Spleen (tissue), 11 donors: ENCODE data around the gene WWTR1. TPM values are rescaled to one million over a fixed set of nuclear protein-coding genes. Genes with fewer than 3 reads are reported as not detected.
A peak's percentile ranks its signal among the peaks of the same experiment; 100 is the strongest.

Experiments used
- DNase-seq: peaks from one replicate; pipeline ENCODE4 v3.0.0-alpha.2; 2020
- H3K27ac ChIP-seq, 8 donors: fragments of 200-600 bp; sonication (generic) in 7 of 8; 1 replicate in 4 of 8; 2 replicates in 4 of 8; pipeline versions ENCODE4 v1.5.0 to v1.8.0; 2016 to 2021; ENCODE audit warnings: inconsistent platforms in 4 of 8, mild to moderate bottlenecking in 4 of 8, moderate library complexity in 1 of 8
- H3K27me3 ChIP-seq, 7 donors: fragments of 200-600 bp; sonication (generic) in 6 of 7; replicated peaks in 1 of 7; 1 replicate in 4 of 7; 2 replicates in 3 of 7; pipeline versions ENCODE4 v1.5.0 to v1.8.0; 2016 to 2021; ENCODE audit warnings: inconsistent platforms in 3 of 7, mild to moderate bottlenecking in 1 of 7
- H3K36me3 ChIP-seq, 6 donors: fragments of 200-600 bp; sonication (generic) in 5 of 6; 1 replicate in 4 of 6; 2 replicates in 2 of 6; pipeline versions ENCODE4 v1.5.0 to v1.8.0; 2016 to 2021; ENCODE audit warnings: inconsistent platforms in 2 of 6
- H3K4me1 ChIP-seq, 6 donors: fragments of 200-600 bp; sonication (generic) in 5 of 6; 1 replicate in 3 of 6; 2 replicates in 3 of 6; pipeline versions ENCODE4 v1.5.0 to v1.8.0; 2016 to 2021; ENCODE audit warnings: inconsistent platforms in 3 of 6
- H3K4me3 ChIP-seq, 8 donors: fragments of 200-600 bp; sonication (generic) in 7 of 8; 1 replicate in 4 of 8; 2 replicates in 4 of 8; pipeline versions ENCODE4 v1.5.0 to v1.8.0; 2016 to 2021; ENCODE audit warnings: inconsistent platforms in 4 of 8, mild to moderate bottlenecking in 4 of 8, moderate library complexity in 2 of 8
- H3K9me3 ChIP-seq, 8 donors: fragments of 200-600 bp; sonication (generic) in 7 of 8; 1 replicate in 4 of 8; 2 replicates in 4 of 8; pipeline versions ENCODE4 v1.5.0 to v1.8.0; 2016 to 2021; ENCODE audit warnings: inconsistent platforms in 4 of 8
- POLR2A ChIP-seq, 3 donors: fragments of 450-650 bp; IDR thresholded peaks; one replicate each; pipeline ENCODE4 v1.5.1; 2017; ENCODE audit warnings: antibody characterized with exemption in 3 of 3, mild to moderate bottlenecking in 1 of 3
- POLR2AphosphoS5 ChIP-seq, 3 donors: sonication (generic); formaldehyde crosslinking; IDR thresholded peaks; one replicate each; pipeline ENCODE4 v1.5.1; 2017; ENCODE audit warnings: antibody characterized with exemption in 3 of 3
- WGBS, 5 donors: extraction: QIAGEN DNeasy Blood & Tissue Kit in 3 of 5; methylation state at CpG; one replicate each; pipeline versions ENCODE4 v1.1.5 to v1.1.7; 2013 to 2018; 5-methylcytosine and 5-hydroxymethylcytosine counted together
- intact Hi-C: fragments of 100-400 bp; cut with DNase I; formaldehyde crosslinking; loops from one replicate; pipeline ENCODE4 v1.15.0; 2023; ENCODE audit warnings: low total_unique reads
- polyA plus RNA-seq, 3 donors: library from polyadenylated mRNA; stranded (reverse); fragments of 200-250 nt; gene quantifications; one replicate each; pipeline ENCODE4 v1.2.1, GENCODE V29; 2013
- total RNA-seq, 7 donors: library from RNA; depleted of rRNA in 3 of 7; stranded (reverse); fragments of >200 nt in 3 of 7; fragmentation: NEBNext Ultra II Directional in 4 of 7; extraction: Animal tissue kit (Norgen Biotek cat#: 25700) in 4 of 7; gene quantifications; one replicate each; pipeline versions ENCODE4 v1.1.0 to v1.2.1, GENCODE V29; 2016 to 2021
- TF ChIP-seq, protein P1 (sequence below), 11 experiments: fragments of 200-600 bp in 7 of 11; fragments of 450-650 bp in 4 of 11; sonication (generic) in 4 of 11; IDR thresholded peaks in 8 of 11; conservative IDR thresholded peaks in 3 of 11; 1 replicate in 7 of 11; 2 replicates in 4 of 11; pipeline versions ENCODE4 v1.4.0 to v1.8.0; 2016 to 2021; ENCODE audit warnings: antibody characterized with exemption in 11 of 11, inconsistent platforms in 4 of 11, mild to moderate bottlenecking in 1 of 11
- donor health status: healthy with polysubstance abuse.
- donor health status: DM: no; HTN: no; CAD: no; lungs with moderate emphysema.
- donor health status: DM: no; HTN: no; CAD: no.
- donor health status: Bipolar disorder and iron deficiency.
- donor health status: healthy.
- donor health status: DM: no; HTN: no; CAD: no.
- donor health status: DM: yes; HTN: yes; CAD: no.

WWTR1 gene
- total and polyA plus RNA-seq, 10 donors: 8.4 to 70.6 (median 57.0) TPM

DNA sequence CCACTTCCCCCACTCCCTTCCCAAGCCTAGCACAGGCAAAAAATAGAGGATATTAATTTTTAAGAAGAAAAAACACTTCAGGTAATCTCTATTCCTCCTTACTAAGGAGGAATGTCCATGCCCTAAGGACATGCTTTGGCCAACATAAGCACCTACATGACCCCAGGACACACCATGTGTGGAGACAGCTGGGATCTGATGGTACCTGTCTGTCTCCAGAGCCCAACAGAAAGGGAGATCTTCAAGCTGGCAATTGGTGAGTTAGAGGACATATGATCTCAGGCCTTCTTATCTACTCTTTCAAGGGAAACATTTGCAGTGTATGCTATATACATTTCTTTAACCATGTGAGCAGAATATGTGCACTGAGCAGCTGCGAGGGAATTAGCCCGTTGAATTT is 176.3 kb downstream of the WWTR1 start:
- WGBS, 5 donors: 82 to 97% (median 89%) methylated on average over 2 of the region's 2 CpGs
- no peak for DNase-seq
- intact Hi-C loops: no loop called here

DNA sequence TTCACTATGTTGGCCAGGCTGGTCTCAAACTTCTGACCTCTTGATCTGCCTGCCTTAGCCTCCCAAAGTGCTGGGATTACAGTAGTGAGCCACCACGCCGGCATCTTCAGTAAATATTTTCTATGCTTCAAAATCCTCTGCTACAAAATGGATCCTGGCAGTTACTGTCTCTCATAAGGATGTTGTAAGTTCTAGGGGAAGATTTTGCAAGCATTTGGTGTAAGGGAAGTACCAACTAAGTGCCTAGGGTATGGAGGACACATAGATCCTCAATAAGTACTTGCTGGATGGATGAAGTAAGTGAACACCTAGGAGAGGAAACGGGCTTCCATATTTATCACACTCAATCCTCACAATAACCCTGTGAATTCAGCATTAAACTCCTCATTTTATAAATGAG is 176.8 kb downstream of the WWTR1 start:
- no peaks in the 10 kb centered on the region for H3K36me3 ChIP-seq
- H3K27me3 ChIP-seq: no peaks in the 10 kb centered on the region
- H3K9me3 ChIP-seq: no peaks in the 10 kb centered on the region
- peak overlapping the region in 1 of 8 donors; percentile 49 for H3K27ac ChIP-seq
- intact Hi-C loops: no loop called here
- 65 to 81% (median 73%) methylated on average over 3 of the region's 3 CpGs for WGBS, 5 donors
- DNase-seq: no peak
- H3K4me1 ChIP-seq: peaks cover 0 to 27% (median 12%) of the 10 kb centered on the region in 6 donors
- TF ChIP-seq POLR2AphosphoS5 (IDR thresholded peaks at IDR 0.05) (no peak), POLR2A (IDR thresholded peaks at IDR 0.05) (no peak)
- TF ChIP-seq, protein P1, sequence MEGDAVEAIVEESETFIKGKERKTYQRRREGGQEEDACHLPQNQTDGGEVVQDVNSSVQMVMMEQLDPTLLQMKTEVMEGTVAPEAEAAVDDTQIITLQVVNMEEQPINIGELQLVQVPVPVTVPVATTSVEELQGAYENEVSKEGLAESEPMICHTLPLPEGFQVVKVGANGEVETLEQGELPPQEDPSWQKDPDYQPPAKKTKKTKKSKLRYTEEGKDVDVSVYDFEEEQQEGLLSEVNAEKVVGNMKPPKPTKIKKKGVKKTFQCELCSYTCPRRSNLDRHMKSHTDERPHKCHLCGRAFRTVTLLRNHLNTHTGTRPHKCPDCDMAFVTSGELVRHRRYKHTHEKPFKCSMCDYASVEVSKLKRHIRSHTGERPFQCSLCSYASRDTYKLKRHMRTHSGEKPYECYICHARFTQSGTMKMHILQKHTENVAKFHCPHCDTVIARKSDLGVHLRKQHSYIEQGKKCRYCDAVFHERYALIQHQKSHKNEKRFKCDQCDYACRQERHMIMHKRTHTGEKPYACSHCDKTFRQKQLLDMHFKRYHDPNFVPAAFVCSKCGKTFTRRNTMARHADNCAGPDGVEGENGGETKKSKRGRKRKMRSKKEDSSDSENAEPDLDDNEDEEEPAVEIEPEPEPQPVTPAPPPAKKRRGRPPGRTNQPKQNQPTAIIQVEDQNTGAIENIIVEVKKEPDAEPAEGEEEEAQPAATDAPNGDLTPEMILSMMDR (IDR thresholded peaks at IDR 0.05 in 8 of 11, conservative IDR thresholded peaks at IDR 0.05 in 3 of 11): no peak
- no peak overlapping the region for H3K4me3 ChIP-seq

More for the DNA sequence above, 176.3 kb downstream of the WWTR1 start:
- H3K4me3 ChIP-seq: no peak overlapping the region
- no peak overlapping the region for H3K27ac ChIP-seq
- H3K36me3 ChIP-seq: no peaks in the 10 kb centered on the region
- peaks cover 0 to 22% (median 10%) of the 10 kb centered on the region in 6 donors for H3K4me1 ChIP-seq
- TF ChIP-seq, protein P1 (IDR thresholded peaks at IDR 0.05 in 8 of 11, conservative IDR thresholded peaks at IDR 0.05 in 3 of 11): no peak
- no peak for TF ChIP-seq POLR2AphosphoS5 (IDR thresholded peaks at IDR 0.05)
- TF ChIP-seq POLR2A (IDR thresholded peaks at IDR 0.05): no peak
- no peaks in the 10 kb centered on the region for H3K27me3 ChIP-seq
- H3K9me3 ChIP-seq: no peaks in the 10 kb centered on the region

DNA sequence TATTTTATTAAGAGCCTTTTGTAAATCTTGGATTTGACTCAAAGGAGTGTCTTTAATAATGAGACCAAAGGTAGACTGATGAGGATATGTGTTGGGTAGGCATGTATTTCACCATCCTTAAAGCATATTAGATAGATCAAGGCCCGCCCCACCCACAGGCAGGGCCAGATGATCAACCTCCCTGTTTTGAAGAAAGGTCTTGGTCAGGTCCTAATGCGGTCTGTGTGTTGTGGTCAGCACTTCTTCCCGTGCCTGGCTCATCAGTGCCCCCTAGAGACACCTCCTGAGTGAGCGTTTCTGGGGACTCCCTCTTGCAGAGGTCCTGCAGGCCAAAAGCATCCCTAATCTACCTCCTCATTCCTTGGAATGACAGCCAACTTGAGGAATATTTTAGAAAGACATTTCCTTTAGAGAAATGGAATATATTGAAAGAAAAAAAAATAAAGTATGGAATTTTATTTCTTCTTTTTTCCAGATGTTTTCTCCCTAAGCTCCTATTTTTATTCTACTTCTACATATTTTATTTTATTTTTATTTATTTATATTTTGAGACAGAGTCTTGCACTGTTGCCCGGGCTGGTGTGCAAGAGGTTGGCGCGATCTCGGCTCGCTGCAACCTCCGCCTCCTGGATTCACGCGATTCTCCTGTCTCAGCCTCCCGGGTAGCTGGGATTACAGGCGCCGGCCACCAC is 177.4 kb downstream of the WWTR1 start:
- DNase-seq: peak; percentile 87
- no peaks in the 10 kb centered on the region for H3K9me3 ChIP-seq
- no peaks in the 10 kb centered on the region for H3K36me3 ChIP-seq
- H3K27me3 ChIP-seq: no peaks in the 10 kb centered on the region
- H3K27ac ChIP-seq: peak overlapping the region in 7 of 8 donors; percentile 20 to 64 (median 49)
- H3K4me3 ChIP-seq: no peak overlapping the region
- 70 to 76% (median 72%) methylated on average over 15 of the region's 15 CpGs for WGBS, 5 donors
- peaks cover 0 to 32% (median 14%) of the 10 kb centered on the region in 6 donors for H3K4me1 ChIP-seq
- TF ChIP-seq POLR2AphosphoS5 (IDR thresholded peaks at IDR 0.05) (peak in 1 of 3 donors; percentile 43), POLR2A (IDR thresholded peaks at IDR 0.05) (no peak)
- TF ChIP-seq, protein P1 (IDR thresholded peaks at IDR 0.05 in 8 of 11, conservative IDR thresholded peaks at IDR 0.05 in 3 of 11): peak; percentile 41 to 80 (median 71)
- intact Hi-C loops: no loop called here

DNA sequence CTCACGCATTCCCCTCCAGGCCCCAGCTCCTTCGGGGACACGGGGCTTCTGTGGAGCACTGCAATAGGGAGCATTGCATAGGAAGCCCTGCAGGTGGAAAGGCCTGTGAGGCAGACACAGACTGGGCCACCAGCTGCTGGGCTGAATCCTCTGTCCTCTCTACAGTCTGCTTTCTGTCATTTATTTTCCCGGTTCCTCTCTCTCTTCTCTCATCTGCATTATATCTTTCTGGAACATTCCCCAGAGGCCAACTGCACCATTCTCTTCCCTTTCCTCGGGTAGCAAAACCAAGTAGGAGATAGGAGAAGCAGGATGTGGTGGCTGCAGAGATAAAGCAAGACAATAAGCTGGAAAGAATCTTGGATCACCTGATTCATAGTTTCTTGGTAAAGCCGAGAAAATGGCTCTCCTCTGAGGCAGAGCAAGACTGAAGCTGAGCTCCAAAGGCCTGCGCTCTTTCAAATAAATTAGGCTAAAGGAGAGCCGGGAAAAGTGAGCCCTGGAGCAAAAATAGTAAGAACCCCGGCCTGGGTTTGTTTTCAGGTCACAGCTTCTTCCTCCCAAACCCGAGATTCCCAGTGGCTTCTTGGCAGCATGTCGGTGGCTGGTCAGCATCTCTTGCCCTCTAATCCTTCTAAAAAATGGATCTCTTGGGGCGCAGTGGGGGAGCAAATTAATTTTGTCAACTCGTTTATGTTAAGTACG is 178.1 kb downstream of the WWTR1 start:
- H3K36me3 ChIP-seq: no peaks in the 10 kb centered on the region
- peak overlapping the region in 7 of 8 donors; percentile 20 to 64 (median 49) for H3K27ac ChIP-seq
- no peaks in the 10 kb centered on the region for H3K27me3 ChIP-seq
- WGBS, 5 donors: 66 to 76% (median 73%) methylated on average over 14 of the region's 14 CpGs
- DNase-seq: no peak
- TF ChIP-seq POLR2A (IDR thresholded peaks at IDR 0.05) (no peak), POLR2AphosphoS5 (IDR thresholded peaks at IDR 0.05) (no peak)
- TF ChIP-seq, protein P1 (IDR thresholded peaks at IDR 0.05 in 8 of 11, conservative IDR thresholded peaks at IDR 0.05 in 3 of 11): no peak
- intact Hi-C loops: loop anchor here (10.0 kb wide), 1 partner anchor 85 kb away; no protein-coding TSS in a partner anchor
- peaks cover 0 to 39% (median 14%) of the 10 kb centered on the region in 6 donors for H3K4me1 ChIP-seq
- H3K9me3 ChIP-seq: no peaks in the 10 kb centered on the region
- H3K4me3 ChIP-seq: no peak overlapping the region
